GM12878 (cell line): ENCODE measurements around the gene SMOC2.

Experiments used
- CBX3 ChIP-seq: fragments of 200-600 bp; sonication (generic); IDR thresholded peaks from 2 replicates; pipeline ENCODE4 v1.6.1; 2016; ENCODE audit warnings: low read depth, borderline replicate concordance
- CHD1 ChIP-seq: IDR thresholded peaks from 2 replicates; pipeline ENCODE4 v1.6.1; 2012; ENCODE audit warnings: low read depth, low read length, improper control_type of control experiment
- CUX1 ChIP-seq: IDR thresholded peaks from 2 replicates; pipeline ENCODE4 v1.6.1; 2012; ENCODE audit warnings: improper control_type of control experiment, low read depth, low read length; ENCODE audit not compliant: insufficient replicate concordance
- PKNOX1 ChIP-seq: fragments of 450-650 bp; IDR thresholded peaks from 2 replicates; pipeline ENCODE4 v1.6.1; 2016; ENCODE audit warnings: mild to moderate bottlenecking
- POLR2A ChIP-seq: IDR thresholded peaks from 2 replicates; pipeline ENCODE4 v1.6.1; 2011; ENCODE audit warnings: low read depth, mild to moderate bottlenecking, low read length
- SP1 ChIP-seq: IDR thresholded peaks from one replicate; pipeline ENCODE4 v1.6.1; 2011; ENCODE audit warnings: low read depth, low read length
- TAF1 ChIP-seq: IDR thresholded peaks from 2 replicates; pipeline ENCODE4 v1.6.1; 2011; ENCODE audit warnings: mild to moderate bottlenecking, low read depth, low read length, borderline replicate concordance
- ZNF274 ChIP-seq: IDR thresholded peaks from one replicate; pipeline ENCODE4 v1.8.0; 2011; ENCODE audit not compliant: insufficient read length, insufficient read depth
- ZZZ3 ChIP-seq: IDR thresholded peaks from 2 replicates; pipeline ENCODE4 v1.6.1; 2011; ENCODE audit warnings: low read depth; ENCODE audit not compliant: control insufficient read depth, insufficient read length
- TF ChIP-seq, protein P1 (sequence below): fragments of 450-650 bp; IDR thresholded peaks from 2 replicates; pipeline ENCODE4 v1.6.1; 2014; ENCODE audit warnings: mild to moderate bottlenecking

GRCh38 chr6:168558686-168559085, 117.7 kb downstream of the SMOC2 start:
- no peak for TF ChIP-seq CUX1
- no peak for TF ChIP-seq TAF1
- no peak for TF ChIP-seq POLR2A
- no peak for TF ChIP-seq CHD1
- no peak for TF ChIP-seq PKNOX1
- no peak for TF ChIP-seq SP1
- TF ChIP-seq, protein P1, sequence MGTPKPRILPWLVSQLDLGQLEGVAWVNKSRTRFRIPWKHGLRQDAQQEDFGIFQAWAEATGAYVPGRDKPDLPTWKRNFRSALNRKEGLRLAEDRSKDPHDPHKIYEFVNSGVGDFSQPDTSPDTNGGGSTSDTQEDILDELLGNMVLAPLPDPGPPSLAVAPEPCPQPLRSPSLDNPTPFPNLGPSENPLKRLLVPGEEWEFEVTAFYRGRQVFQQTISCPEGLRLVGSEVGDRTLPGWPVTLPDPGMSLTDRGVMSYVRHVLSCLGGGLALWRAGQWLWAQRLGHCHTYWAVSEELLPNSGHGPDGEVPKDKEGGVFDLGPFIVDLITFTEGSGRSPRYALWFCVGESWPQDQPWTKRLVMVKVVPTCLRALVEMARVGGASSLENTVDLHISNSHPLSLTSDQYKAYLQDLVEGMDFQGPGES: no peak
- TF ChIP-seq CBX3: no peak
- TF ChIP-seq ZZZ3: no peak
- TF ChIP-seq ZNF274: no peak
